ENCODE data around the gene HOXA13. TPM values are rescaled to one million over a fixed set of nuclear protein-coding genes. Genes with fewer than 3 reads are reported as not detected.

HOXA13 gene
- total and polyA plus RNA-seq, 4 donors: 0.02 TPM; not detected in 3

GRCh38 chr7:27241189-27242056 lies 41.5 kb upstream of the HOXA13 start:
- 24% methylated on average over 17 of the region's 17 CpGs for WGBS
- H3K4me1 ChIP-seq (ENCODE audit: control insufficient read depth in 4 of 4, insufficient read depth in 4 of 4, low read length in 3 of 4): peaks cover 5 to 27% (median 17%) of the 10 kb centered on the region in 4 donors
- H3K27me3 ChIP-seq (ENCODE audit: control insufficient read depth in 4 of 4, insufficient read depth in 4 of 4, low read length in 3 of 4): peaks cover 4 to 30% (median 21%) of the 10 kb centered on the region in 4 donors
- TF ChIP-seq, protein P1, sequence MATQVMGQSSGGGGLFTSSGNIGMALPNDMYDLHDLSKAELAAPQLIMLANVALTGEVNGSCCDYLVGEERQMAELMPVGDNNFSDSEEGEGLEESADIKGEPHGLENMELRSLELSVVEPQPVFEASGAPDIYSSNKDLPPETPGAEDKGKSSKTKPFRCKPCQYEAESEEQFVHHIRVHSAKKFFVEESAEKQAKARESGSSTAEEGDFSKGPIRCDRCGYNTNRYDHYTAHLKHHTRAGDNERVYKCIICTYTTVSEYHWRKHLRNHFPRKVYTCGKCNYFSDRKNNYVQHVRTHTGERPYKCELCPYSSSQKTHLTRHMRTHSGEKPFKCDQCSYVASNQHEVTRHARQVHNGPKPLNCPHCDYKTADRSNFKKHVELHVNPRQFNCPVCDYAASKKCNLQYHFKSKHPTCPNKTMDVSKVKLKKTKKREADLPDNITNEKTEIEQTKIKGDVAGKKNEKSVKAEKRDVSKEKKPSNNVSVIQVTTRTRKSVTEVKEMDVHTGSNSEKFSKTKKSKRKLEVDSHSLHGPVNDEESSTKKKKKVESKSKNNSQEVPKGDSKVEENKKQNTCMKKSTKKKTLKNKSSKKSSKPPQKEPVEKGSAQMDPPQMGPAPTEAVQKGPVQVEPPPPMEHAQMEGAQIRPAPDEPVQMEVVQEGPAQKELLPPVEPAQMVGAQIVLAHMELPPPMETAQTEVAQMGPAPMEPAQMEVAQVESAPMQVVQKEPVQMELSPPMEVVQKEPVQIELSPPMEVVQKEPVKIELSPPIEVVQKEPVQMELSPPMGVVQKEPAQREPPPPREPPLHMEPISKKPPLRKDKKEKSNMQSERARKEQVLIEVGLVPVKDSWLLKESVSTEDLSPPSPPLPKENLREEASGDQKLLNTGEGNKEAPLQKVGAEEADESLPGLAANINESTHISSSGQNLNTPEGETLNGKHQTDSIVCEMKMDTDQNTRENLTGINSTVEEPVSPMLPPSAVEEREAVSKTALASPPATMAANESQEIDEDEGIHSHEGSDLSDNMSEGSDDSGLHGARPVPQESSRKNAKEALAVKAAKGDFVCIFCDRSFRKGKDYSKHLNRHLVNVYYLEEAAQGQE (IDR thresholded peaks at IDR 0.05): no peak
- TF ChIP-seq TAF1 (conservative IDR thresholded peaks at IDR 0.05) (no peak), EGR1 (IDR thresholded peaks at IDR 0.05; ENCODE audit: low read depth in 2 of 2) (no peak), YY1 (IDR thresholded peaks at IDR 0.05) (no peak)
- H3K27ac ChIP-seq (ENCODE audit: low read depth in 1 of 2, low read length in 2 of 2): no peak overlapping the region
- no peak overlapping the region for H3K4me3 ChIP-seq (ENCODE audit: low read depth in 1 of 3, low read length in 3 of 3)
- H3K36me3 ChIP-seq (ENCODE audit: control insufficient read depth in 4 of 4, insufficient read depth in 3 of 4, low read depth in 1 of 4, low read length in 3 of 4): no peaks in the 10 kb centered on the region
- no peak overlapping the region for H3K9ac ChIP-seq (ENCODE audit: low read depth in 1 of 2, low read length in 2 of 2)
- H3K9me3 ChIP-seq (ENCODE audit: control insufficient read depth in 4 of 4, low read length in 3 of 4): no peaks in the 10 kb centered on the region
- no peak for DNase-seq (ENCODE audit: low spot score)

DNA sequence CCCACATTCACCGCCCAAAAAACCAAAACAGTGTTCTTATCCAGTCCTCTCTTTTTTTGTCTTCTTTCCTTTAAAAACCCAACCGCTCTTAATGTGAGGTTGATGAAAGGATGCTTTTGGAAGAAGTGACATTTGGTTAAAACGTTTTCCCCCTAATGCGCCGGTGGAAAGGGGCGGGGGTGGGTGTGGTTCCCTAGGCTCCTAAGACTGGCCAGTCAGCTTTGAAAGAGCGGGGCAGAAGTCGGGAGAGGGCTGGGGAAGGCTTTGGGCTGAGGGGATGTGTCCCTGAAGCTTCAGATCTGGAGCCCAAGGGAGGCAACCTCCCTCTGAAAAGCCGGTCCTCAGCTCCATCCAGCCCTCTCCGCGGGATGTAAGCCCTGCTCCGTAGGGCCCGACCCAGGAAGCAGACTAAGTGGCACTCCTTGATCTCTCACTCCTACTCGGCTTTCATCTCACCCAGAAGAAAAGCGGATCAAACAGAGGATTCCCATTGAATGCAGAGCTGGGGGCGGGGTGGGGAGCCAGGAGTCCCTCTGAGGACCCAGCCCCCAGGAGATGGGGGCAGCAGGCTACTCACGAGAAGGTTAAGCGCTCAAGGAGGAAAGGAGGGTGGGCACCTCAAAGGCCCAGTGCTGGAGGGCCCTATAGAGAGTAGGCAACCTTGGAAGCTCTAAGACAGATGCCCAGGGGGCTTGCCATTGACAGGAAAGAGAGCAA lies 40.3 kb upstream of the HOXA13 start:
- peaks cover 4 to 27% (median 19%) of the 10 kb centered on the region in 4 donors for H3K27me3 ChIP-seq (ENCODE audit: control insufficient read depth in 4 of 4, insufficient read depth in 4 of 4, low read length in 3 of 4)
- no peak overlapping the region for H3K27ac ChIP-seq (ENCODE audit: low read depth in 1 of 2, low read length in 2 of 2)
- DNase-seq (ENCODE audit: low spot score): no peak
- no peaks in the 10 kb centered on the region for H3K36me3 ChIP-seq (ENCODE audit: control insufficient read depth in 4 of 4, insufficient read depth in 3 of 4, low read depth in 1 of 4, low read length in 3 of 4)
- peaks cover 9 to 27% (median 16%) of the 10 kb centered on the region in 4 donors for H3K4me1 ChIP-seq (ENCODE audit: control insufficient read depth in 4 of 4, insufficient read depth in 4 of 4, low read length in 3 of 4)
- no peak for TF ChIP-seq FOXA2 (IDR thresholded peaks at IDR 0.05)
- TF ChIP-seq EGR1 (IDR thresholded peaks at IDR 0.05; ENCODE audit: low read depth in 2 of 2): no peak
- no peak for TF ChIP-seq TAF1 (conservative IDR thresholded peaks at IDR 0.05)
- TF ChIP-seq, protein P2, sequence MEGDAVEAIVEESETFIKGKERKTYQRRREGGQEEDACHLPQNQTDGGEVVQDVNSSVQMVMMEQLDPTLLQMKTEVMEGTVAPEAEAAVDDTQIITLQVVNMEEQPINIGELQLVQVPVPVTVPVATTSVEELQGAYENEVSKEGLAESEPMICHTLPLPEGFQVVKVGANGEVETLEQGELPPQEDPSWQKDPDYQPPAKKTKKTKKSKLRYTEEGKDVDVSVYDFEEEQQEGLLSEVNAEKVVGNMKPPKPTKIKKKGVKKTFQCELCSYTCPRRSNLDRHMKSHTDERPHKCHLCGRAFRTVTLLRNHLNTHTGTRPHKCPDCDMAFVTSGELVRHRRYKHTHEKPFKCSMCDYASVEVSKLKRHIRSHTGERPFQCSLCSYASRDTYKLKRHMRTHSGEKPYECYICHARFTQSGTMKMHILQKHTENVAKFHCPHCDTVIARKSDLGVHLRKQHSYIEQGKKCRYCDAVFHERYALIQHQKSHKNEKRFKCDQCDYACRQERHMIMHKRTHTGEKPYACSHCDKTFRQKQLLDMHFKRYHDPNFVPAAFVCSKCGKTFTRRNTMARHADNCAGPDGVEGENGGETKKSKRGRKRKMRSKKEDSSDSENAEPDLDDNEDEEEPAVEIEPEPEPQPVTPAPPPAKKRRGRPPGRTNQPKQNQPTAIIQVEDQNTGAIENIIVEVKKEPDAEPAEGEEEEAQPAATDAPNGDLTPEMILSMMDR (IDR thresholded peaks at IDR 0.05; ENCODE audit: low read depth, low read length, missing input control): no peak
- no peak for TF ChIP-seq YY1 (IDR thresholded peaks at IDR 0.05)
- no peak for TF ChIP-seq JUND (IDR thresholded peaks at IDR 0.05)
- no peak for TF ChIP-seq FOXA1 (IDR thresholded peaks at IDR 0.05)
- TF ChIP-seq ATF3 (IDR thresholded peaks at IDR 0.05): no peak
- TF ChIP-seq GABPA (IDR thresholded peaks at IDR 0.05 in 1 of 2, conservative IDR thresholded peaks at IDR 0.05 in 1 of 2): no peak
- no peak for TF ChIP-seq NR2F2 (IDR thresholded peaks at IDR 0.05)
- WGBS: 7% methylated on average over 18 of the region's 18 CpGs
- H3K9ac ChIP-seq (ENCODE audit: low read depth in 1 of 2, low read length in 2 of 2): no peak overlapping the region
- H3K4me3 ChIP-seq (ENCODE audit: low read depth in 1 of 3, low read length in 3 of 3): no peak overlapping the region
- H3K9me3 ChIP-seq (ENCODE audit: control insufficient read depth in 4 of 4, low read length in 3 of 4): no peaks in the 10 kb centered on the region

All from liver (tissue), 9 donors.